NB4 (cell line): ENCODE measurements around the gene ALDH16A1.

Experiments
- POLR2A ChIP-seq: IDR thresholded peaks from 2 replicates; pipeline ENCODE4 v1.6.1; 2011; ENCODE audit warnings: mild to moderate bottlenecking; ENCODE audit not compliant: insufficient read length; ENCODE audit errors: extremely low read depth
- TF ChIP-seq, protein P1 (sequence below): IDR thresholded peaks from one replicate; pipeline ENCODE4 v1.5.1; 2012; ENCODE audit warnings: low read depth, low read length
- TF ChIP-seq, protein P2 (sequence below): IDR thresholded peaks from 2 replicates; pipeline ENCODE4 v1.6.1; 2011; ENCODE audit warnings: low read depth, low read length

DNA sequence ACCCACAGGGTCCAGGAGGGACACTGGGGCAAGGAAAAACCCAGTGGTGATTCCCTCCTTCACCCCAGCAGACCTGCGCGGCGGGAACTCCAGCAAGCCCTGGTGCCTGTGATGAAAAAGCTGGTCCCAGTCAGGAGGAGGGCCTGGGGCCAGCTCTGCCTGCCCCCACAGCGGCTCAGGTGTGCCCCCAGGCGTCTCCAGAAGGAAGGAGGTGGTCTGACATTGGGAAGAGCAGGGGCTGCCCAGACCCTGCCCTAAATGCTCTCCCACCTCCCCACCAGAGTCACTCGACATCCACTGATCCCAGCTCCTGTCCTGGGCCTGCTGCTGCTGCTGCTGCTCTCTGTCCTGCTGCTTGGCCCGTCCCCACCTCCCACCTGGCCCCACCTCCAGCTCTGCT is 35.9 kb upstream of the ALDH16A1 start:
- TF ChIP-seq, protein P1, sequence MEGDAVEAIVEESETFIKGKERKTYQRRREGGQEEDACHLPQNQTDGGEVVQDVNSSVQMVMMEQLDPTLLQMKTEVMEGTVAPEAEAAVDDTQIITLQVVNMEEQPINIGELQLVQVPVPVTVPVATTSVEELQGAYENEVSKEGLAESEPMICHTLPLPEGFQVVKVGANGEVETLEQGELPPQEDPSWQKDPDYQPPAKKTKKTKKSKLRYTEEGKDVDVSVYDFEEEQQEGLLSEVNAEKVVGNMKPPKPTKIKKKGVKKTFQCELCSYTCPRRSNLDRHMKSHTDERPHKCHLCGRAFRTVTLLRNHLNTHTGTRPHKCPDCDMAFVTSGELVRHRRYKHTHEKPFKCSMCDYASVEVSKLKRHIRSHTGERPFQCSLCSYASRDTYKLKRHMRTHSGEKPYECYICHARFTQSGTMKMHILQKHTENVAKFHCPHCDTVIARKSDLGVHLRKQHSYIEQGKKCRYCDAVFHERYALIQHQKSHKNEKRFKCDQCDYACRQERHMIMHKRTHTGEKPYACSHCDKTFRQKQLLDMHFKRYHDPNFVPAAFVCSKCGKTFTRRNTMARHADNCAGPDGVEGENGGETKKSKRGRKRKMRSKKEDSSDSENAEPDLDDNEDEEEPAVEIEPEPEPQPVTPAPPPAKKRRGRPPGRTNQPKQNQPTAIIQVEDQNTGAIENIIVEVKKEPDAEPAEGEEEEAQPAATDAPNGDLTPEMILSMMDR: no peak
- TF ChIP-seq POLR2A: no peak
- TF ChIP-seq, protein P2, sequence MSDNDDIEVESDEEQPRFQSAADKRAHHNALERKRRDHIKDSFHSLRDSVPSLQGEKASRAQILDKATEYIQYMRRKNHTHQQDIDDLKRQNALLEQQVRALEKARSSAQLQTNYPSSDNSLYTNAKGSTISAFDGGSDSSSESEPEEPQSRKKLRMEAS: no peak
